GM12874 (cell line): ENCODE data around the gene PCDHGA6.

ENCODE experiments used
- CTCF ChIP-seq: IDR thresholded peaks from 2 replicates; pipeline ENCODE4 v1.5.1; 2011; ENCODE audit warnings: low read depth, mild to moderate bottlenecking, control low read depth, low read length, moderate library complexity; ENCODE audit not compliant: insufficient read depth

The PCDHGA6 gene

GRCh38 chr5:141373673-141374317, at the start of gene PCDHGA6:
PCDHGA6 (plus strand) TSS chr5:141373891; CDS start chr5:141374084, 193 bp downstream.
- peak; percentile 29; the same call in 1 of the 2 replicates for TF ChIP-seq CTCF

- peak; percentile 63; the same call in 1 of the 2 replicates for TF ChIP-seq CTCF
These were observed 47.4 kb upstream of the PCDHGA6 start for GRCh38 chr5:141326088-141326854.

- TF ChIP-seq CTCF, result no peak
These were observed 45.5 kb upstream of the PCDHGA6 start for GRCh38 chr5:141328231-141328630.

- TF ChIP-seq CTCF, result peak; percentile 45; the same call in 1 of the 2 replicates
These were observed 43.2 kb upstream of the PCDHGA6 start, which contains the start of gene PCDHGA1 for GRCh38 chr5:141330299-141331080. PCDHGA1 (plus strand) TSS chr5:141330514.

GRCh38 chr5:141338538-141339306, 35.0 kb upstream of the PCDHGA6 start, which contains the start of gene PCDHGA2:
PCDHGA2 (plus strand) TSS chr5:141338760.
- TF ChIP-seq CTCF, result peak; percentile 62

- no peak for TF ChIP-seq CTCF
These were observed 30.9 kb upstream of the PCDHGA6 start for GRCh38 chr5:141342773-141343172.
